AG10803 (cell line): ENCODE results near the gene UGT1A7.

Experiments
- DNase-seq: peaks from one replicate; pipeline ENCODE4 v3.0.0; 2010; ENCODE audit warnings: low read depth
- H3K4me3 ChIP-seq: 2 replicates; pipeline ENCODE4 v1.5.1; 2011; ENCODE audit warnings: mild to moderate bottlenecking, low read length, control low read depth
- TF ChIP-seq, protein P1 (sequence below): conservative IDR thresholded peaks from 2 replicates; pipeline ENCODE4 v1.5.1; 2011; ENCODE audit warnings: mild to moderate bottlenecking, low read length, control low read depth, inconsistent platforms

Gene UGT1A7

DNA sequence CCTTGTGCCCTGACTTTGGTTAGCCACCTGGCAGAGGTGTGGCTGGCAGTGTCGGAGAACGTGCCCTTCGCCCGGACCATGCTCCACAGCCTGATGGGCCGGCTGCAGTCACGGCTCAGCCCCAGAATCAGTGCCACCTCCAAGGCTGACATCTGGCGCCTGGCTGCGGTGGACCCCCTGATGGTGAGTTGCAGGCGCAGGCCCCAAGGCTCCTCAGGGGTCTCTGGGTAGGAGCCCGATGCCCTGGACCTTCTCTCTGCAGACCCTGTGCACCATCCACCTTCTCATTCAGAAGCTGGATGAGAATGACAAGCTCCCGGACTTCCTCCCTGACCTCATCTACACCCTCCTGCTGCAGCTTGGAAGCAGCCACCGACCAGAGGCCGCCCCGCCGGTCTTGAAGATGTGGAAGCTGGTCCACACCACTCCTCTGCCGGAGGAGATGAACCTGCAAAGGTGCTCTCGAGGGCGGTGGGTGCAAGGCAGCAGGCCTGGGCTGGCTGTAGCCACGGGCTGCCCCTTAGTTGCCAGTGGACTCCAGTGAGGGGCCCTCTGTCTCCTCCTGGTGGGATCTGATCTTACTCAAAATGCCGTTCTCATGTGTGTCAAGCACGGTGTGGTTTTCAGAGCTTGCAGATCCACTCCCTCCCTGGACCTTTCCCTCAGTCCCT, 140.5 kb downstream of the UGT1A7 start:
- DNase-seq: no peak
- TF ChIP-seq, protein P1, sequence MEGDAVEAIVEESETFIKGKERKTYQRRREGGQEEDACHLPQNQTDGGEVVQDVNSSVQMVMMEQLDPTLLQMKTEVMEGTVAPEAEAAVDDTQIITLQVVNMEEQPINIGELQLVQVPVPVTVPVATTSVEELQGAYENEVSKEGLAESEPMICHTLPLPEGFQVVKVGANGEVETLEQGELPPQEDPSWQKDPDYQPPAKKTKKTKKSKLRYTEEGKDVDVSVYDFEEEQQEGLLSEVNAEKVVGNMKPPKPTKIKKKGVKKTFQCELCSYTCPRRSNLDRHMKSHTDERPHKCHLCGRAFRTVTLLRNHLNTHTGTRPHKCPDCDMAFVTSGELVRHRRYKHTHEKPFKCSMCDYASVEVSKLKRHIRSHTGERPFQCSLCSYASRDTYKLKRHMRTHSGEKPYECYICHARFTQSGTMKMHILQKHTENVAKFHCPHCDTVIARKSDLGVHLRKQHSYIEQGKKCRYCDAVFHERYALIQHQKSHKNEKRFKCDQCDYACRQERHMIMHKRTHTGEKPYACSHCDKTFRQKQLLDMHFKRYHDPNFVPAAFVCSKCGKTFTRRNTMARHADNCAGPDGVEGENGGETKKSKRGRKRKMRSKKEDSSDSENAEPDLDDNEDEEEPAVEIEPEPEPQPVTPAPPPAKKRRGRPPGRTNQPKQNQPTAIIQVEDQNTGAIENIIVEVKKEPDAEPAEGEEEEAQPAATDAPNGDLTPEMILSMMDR: no peak

More for the DNA sequence above, 140.5 kb downstream of the UGT1A7 start:
- no peak overlapping the region for H3K4me3 ChIP-seq
